ENCODE results near the gene SPDYE3.
"Not testable (repeated sequence)": the region's sequence is repeated elsewhere in the genome, so short reads cannot be mapped to it uniquely, and the experiment has no call there.

- not testable (repeated sequence) for TF ChIP-seq CTCF, EP300 (IDR thresholded peaks at IDR 0.05)
These were observed 3.0 kb upstream of the SPDYE3 start for GRCh38 chr7:100304526-100304925.

All from stomach (tissue), 4 donors.